SK-N-SH treated with all-trans-retinoic acid at 6 μM for 48 hours (cell line): ENCODE data around the gene EVA1C.
"Not testable (repeated sequence)": the region's sequence is repeated elsewhere in the genome, so short reads cannot be mapped to it uniquely, and the experiment has no call there.

Experiments used
- ATAC-seq: fragments of 200-7000 bp; cut with Tn5 transposase; 3 replicates; pipeline ENCODE4 v1.9.1; 2020; ENCODE audit warnings: mild to moderate bottlenecking, moderate library complexity
- ARNTL ChIP-seq: fragments of 450-650 bp; formaldehyde crosslinking; IDR thresholded peaks from 2 replicates; pipeline ENCODE4 v1.5.0; 2020; ENCODE audit warnings: low read depth, mild to moderate bottlenecking, moderate library complexity, borderline replicate concordance
- CREB5 ChIP-seq: fragments of 250-450 bp; sonication (Bioruptor Pico); IDR thresholded peaks from 2 replicates; pipeline ENCODE4 v1.5.1; 2020; ENCODE audit warnings: low read depth, mild to moderate bottlenecking, moderate library complexity
- CSDC2 ChIP-seq: fragments of 250-450 bp; sonication (Bioruptor Pico); IDR thresholded peaks from 2 replicates; pipeline ENCODE4 v1.5.0; 2020; ENCODE audit warnings: mild to moderate bottlenecking, moderate library complexity
- CSRNP3 ChIP-seq: fragments of 250-450 bp; sonication (Bioruptor Pico); IDR thresholded peaks from 2 replicates; pipeline ENCODE4 v1.5.1; 2021; ENCODE audit warnings: mild to moderate bottlenecking, moderate library complexity
- ESRRG ChIP-seq: fragments of 250-450 bp; sonication (Bioruptor Pico); IDR thresholded peaks from 2 replicates; pipeline ENCODE4 v1.6.1; 2021; ENCODE audit warnings: mild to moderate bottlenecking
- OSR1 ChIP-seq: fragments of 250-450 bp; sonication (Bioruptor Pico); IDR thresholded peaks from 2 replicates; pipeline ENCODE4 v1.8.0; 2022; ENCODE audit warnings: moderate library complexity, mild to moderate bottlenecking, inconsistent platforms
- PATZ1 ChIP-seq: fragments of 250-450 bp; sonication (Bioruptor Pico); IDR thresholded peaks from 2 replicates; pipeline ENCODE4 v1.8.0; 2020; ENCODE audit warnings: mild to moderate bottlenecking, moderate library complexity, borderline replicate concordance
- POU6F1 ChIP-seq: fragments of 250-450 bp; sonication (Bioruptor Pico); IDR thresholded peaks from 2 replicates; pipeline ENCODE4 v1.8.0; 2021; ENCODE audit warnings: low read depth, mild to moderate bottlenecking, moderate library complexity, borderline replicate concordance
- PPARA ChIP-seq: fragments of 250-450 bp; sonication (Bioruptor Pico); IDR thresholded peaks from 2 replicates; pipeline ENCODE4 v1.5.0; 2020; ENCODE audit warnings: mild to moderate bottlenecking, borderline replicate concordance
- RARB ChIP-seq: fragments of 250-450 bp; sonication (Bioruptor Pico); IDR thresholded peaks from 2 replicates; pipeline ENCODE4 v1.8.0; 2021; ENCODE audit warnings: mild to moderate bottlenecking, moderate library complexity
- SNAI2 ChIP-seq: fragments of 250-450 bp; sonication (Bioruptor Pico); IDR thresholded peaks from 2 replicates; pipeline ENCODE4 v1.5.0; 2020; ENCODE audit warnings: mild to moderate bottlenecking, moderate library complexity
- TCF4 ChIP-seq: fragments of 250-450 bp; sonication (Bioruptor Pico); IDR thresholded peaks from 2 replicates; pipeline ENCODE4 v1.8.0; 2021; ENCODE audit warnings: mild to moderate bottlenecking, moderate library complexity, borderline replicate concordance
- TOX ChIP-seq: fragments of 250-450 bp; sonication (Bioruptor Pico); IDR thresholded peaks from 2 replicates; pipeline ENCODE4 v1.8.0; 2021; ENCODE audit warnings: mild to moderate bottlenecking, moderate library complexity, borderline replicate concordance
- TSHZ2 ChIP-seq: fragments of 250-450 bp; sonication (Bioruptor Pico); IDR thresholded peaks from 2 replicates; pipeline ENCODE4 v1.5.0; 2020; ENCODE audit warnings: mild to moderate bottlenecking, moderate library complexity
- ZC3H10 ChIP-seq: fragments of 250-450 bp; sonication (Bioruptor Pico); IDR thresholded peaks from 2 replicates; pipeline ENCODE4 v1.5.1; 2021; ENCODE audit warnings: mild to moderate bottlenecking, moderate library complexity
- ZFP3 ChIP-seq: fragments of 250-450 bp; sonication (Bioruptor Pico); IDR thresholded peaks from 2 replicates; pipeline ENCODE4 v1.5.0; 2020; ENCODE audit warnings: mild to moderate bottlenecking, moderate library complexity
- ZFP30 ChIP-seq: fragments of 450-650 bp; formaldehyde crosslinking; IDR thresholded peaks from 2 replicates; pipeline ENCODE4 v1.5.0; 2022; ENCODE audit warnings: mild to moderate bottlenecking, moderate library complexity
- ZNF565 ChIP-seq: fragments of 450-650 bp; formaldehyde crosslinking; conservative IDR thresholded peaks from 2 replicates; pipeline ENCODE4 v1.5.0; 2020; ENCODE audit warnings: low read depth, mild to moderate bottlenecking, moderate library complexity
- ZNF70 ChIP-seq: fragments of 450-650 bp; formaldehyde crosslinking; IDR thresholded peaks from 2 replicates; pipeline ENCODE4 v1.5.0; 2020; ENCODE audit warnings: mild to moderate bottlenecking, moderate library complexity
- ZNF8 ChIP-seq: fragments of 450-650 bp; formaldehyde crosslinking; IDR thresholded peaks from 2 replicates; pipeline ENCODE4 v1.5.0; 2020; ENCODE audit warnings: mild to moderate bottlenecking, moderate library complexity

The EVA1C gene

GRCh38 chr21:32427958-32428623 lies 15.6 kb downstream of the EVA1C start:
- ATAC-seq: no peak

GRCh38 chr21:32432982-32433660 lies 20.6 kb downstream of the EVA1C start:
- not testable (repeated sequence) for ATAC-seq

More at GRCh38 chr21:32427958-32428623, 15.6 kb downstream of the EVA1C start:
- no peak for TF ChIP-seq ARNTL
- TF ChIP-seq ZNF565 (CRISPR knock-in tag): no peak
- TF ChIP-seq PPARA (CRISPR knock-in tag): no peak
- TF ChIP-seq CSDC2: no peak
- no peak for TF ChIP-seq ZFP3 (CRISPR knock-in tag)
- TF ChIP-seq ZNF70 (CRISPR knock-in tag): no peak
- TF ChIP-seq ZC3H10: no peak
- no peak for TF ChIP-seq TOX (CRISPR knock-in tag)
- TF ChIP-seq CREB5 (CRISPR knock-in tag): no peak
- TF ChIP-seq RARB (CRISPR knock-in tag): no peak
- no peak for TF ChIP-seq ESRRG
- no peak for TF ChIP-seq SNAI2 (CRISPR knock-in tag)
- TF ChIP-seq POU6F1 (CRISPR knock-in tag): no peak

- TF ChIP-seq ZNF70 (CRISPR knock-in tag) (no peak), POU6F1 (CRISPR knock-in tag) (no peak), ZFP30 (CRISPR knock-in tag) (no peak), CSDC2 (no peak), TSHZ2 (CRISPR knock-in tag) (no peak), ZFP3 (CRISPR knock-in tag) (no peak)
- TF ChIP-seq, all 23 proteins: peak for 0
Observed at GRCh38 chr21:32437729-32438128, 25.2 kb downstream of the EVA1C start.

GRCh38 chr21:32442566-32443318 lies 30.2 kb downstream of the EVA1C start:
- TF ChIP-seq PATZ1 (no peak), ZNF8 (CRISPR knock-in tag) (no peak), TOX (CRISPR knock-in tag) (no peak), OSR1 (CRISPR knock-in tag) (no peak), RARB (CRISPR knock-in tag) (no peak), TCF4 (CRISPR knock-in tag) (no peak), PPARA (CRISPR knock-in tag) (no peak), CSRNP3 (no peak), ZC3H10 (no peak)

More at GRCh38 chr21:32437729-32438128, 25.2 kb downstream of the EVA1C start:
- no peak for ATAC-seq

More at GRCh38 chr21:32442566-32443318, 30.2 kb downstream of the EVA1C start:
- ATAC-seq: no peak
